ELR (cell line): ENCODE data around the gene PSMC5.
"Not testable (repeated sequence)": the region's sequence is repeated elsewhere in the genome, so short reads cannot be mapped to it uniquely, and the experiment has no call there.

Experiments
- DNase-seq: peaks from one replicate; pipeline ENCODE4 v3.0.0-alpha.2; 2015; ENCODE audit warnings: low read depth

PSMC5 gene

DNA sequence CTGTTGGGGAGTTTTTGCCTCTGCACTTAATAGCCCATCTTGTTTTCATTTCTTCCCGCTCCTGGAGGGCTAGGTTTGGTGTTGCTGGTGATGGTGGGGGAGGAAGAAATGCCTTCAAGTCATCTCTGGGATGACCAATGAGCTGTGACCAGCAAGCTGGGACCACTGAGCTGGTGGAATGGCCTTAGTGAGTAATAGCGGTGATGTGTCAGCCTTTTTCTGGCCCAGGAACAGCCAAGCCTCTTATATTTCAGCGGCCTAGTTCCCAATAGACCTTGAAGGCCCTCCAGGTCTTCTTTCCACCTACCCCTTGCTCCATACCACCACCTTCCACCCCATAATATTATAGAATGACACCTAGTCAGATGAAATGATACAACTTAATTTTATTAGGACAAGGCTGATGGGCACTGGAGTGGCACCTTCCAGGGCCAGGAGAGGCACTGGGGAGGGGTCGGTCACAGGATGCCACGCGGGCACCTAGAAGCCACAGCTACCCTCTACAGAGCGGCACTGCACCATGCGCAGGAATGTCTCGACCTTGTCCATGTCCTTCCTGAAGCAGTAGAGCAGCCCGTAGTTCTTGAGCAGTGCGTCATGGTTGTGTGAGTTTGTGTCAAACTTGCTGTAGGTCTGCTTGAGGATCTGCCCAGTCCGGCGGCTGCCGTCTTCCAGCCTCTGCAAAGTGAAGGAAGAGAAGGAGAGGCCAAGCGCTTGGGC, 44.6 kb downstream of the PSMC5 start:
- DNase-seq, result peak; percentile 44

DNA sequence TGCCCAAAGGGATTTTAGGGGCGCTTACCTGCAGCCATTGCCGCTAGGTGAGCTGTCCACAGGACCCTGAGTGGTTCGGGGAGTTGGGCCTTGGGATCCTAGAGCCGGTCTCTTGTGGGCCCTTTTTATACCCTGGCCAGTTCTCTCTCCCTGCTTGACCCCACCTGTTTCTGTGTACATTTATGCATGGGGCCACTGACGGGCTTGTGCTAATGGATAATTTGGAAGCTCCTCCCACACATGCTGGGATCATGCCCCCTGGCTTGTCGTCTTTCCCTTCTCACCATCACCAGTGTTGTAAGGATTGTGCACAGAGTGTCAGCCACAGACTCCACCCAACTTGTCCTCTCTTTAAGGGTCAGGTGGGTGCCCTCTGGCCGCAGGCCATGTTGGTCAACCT, 46.3 kb downstream of the PSMC5 start, which contains the start of gene CSH2:
Gene CSH2, minus strand, starts transcription at position 101 of the 400 bp plus-strand sequence. Its CDS starts 63 bp downstream, at position 38.
- not testable (repeated sequence) for DNase-seq

DNA sequence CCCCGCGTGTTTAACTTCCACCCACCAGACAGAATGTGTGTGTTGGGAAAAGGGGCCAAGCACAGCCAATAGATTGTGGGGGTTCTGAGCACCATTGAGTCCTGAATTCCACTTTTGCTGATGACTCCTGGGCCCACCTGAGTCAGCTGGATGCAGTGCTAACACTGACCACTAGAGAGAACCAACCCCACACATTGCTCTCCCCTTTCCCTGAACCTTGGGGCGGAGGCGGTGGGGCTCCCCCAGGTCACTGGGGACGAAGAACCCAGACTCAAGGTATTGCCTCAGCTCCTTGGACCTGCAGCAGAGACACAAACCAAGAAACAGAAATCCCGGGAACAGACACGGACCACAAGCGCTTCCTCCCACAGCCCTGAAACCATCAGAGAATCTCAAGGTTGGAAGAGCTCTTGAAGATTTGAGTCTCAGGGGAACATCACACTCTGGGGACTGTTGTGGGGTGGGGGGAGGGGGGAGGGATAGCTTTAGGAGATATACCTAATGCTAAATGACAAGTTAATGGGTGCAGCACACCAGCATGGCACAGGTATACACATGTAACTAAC, 46.9 kb downstream of the PSMC5 start:
- not testable (repeated sequence) for DNase-seq

DNA sequence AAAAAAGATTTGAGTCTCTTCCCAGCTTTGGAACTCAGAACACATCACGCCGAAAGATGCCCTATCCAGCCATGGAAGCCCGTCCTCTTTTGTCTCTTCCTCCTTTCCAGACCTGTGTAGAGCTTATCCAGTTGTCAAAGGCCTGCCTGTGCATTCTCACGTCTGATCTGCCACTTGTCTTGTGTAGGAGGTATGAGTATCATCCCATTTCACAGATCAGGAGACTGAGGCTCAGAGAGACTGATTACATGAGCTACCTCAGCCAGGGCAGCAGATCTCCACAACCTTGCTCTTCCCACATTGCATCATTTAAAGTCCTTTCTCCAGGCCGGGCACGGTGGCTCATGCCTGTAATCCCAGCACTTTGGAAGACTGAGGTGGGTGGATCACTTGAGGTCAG, 47.5 kb downstream of the PSMC5 start:
- DNase-seq, result not testable (repeated sequence)

DNA sequence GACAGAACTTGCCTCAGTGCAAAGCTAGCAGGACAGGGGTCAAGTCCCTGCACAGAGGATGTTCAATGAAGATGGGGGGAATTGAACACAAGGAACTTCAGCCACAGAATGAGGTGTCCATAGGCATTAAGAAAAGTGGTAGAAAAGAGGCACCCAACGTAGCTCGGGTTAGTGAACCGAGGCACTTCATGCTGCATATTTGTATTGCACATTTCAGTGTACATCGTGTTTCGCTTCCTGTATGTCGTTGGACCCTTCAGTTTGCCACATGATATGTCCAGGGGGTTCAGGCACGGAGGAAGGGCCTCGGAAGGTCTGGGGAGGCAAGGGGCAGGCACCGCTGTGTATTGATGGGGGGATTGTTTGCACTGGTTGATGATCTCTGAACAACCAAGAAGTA, 51.2 kb downstream of the PSMC5 start:
- not testable (repeated sequence) for DNase-seq

DNA sequence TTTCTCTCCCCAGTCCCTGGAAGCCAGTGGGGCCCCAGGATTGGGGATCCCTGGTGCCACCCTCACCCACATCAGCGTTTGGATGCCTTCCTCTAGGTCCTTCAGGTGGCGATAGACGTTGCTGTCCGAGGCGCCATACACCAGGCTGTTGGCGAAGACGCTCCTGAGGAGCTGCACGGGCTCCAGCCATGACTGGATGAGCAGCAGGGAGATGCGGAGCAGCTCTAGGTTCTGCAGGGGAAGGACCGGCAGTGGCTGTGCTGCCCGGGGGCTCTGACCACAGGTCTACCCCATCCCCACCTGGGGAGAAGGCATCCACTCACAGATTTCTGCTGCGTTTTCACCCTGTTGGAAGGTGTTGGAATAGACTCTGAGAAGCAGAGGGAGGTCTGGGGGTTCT, 53.5 kb downstream of the PSMC5 start:
- DNase-seq, result no peak

DNA sequence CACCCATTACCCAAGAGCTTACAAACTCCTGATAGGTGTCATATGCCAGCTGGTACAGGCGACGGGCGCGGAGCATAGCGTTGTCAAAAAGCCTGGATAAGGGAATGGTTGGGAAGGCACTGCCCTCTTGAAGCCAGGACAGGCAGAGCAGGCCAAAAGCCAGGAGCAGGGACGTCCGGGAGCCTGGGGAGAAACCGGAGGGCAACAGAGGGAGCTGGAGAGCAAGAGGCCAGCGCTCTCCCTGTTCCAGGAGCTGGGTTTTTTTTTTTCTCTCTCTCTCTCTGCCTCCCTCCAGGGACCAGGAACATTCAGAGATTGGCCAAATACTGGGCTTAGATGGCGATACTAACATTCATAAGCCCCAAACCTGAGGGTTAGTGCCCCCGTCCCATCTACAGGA, 54.1 kb downstream of the PSMC5 start:
- DNase-seq, result peak; percentile 12
